Right lobe of liver (tissue), 6 donors: ENCODE measurements around the gene TGFB1. TPM values are rescaled to one million over a fixed set of nuclear protein-coding genes. Genes with fewer than 3 reads are reported as not detected.
"Not testable (repeated sequence)": the region's sequence is repeated elsewhere in the genome, so short reads cannot be mapped to it uniquely, and the experiment has no call there.

Experiments
- ATAC-seq, 4 donors: fragments of 200-7000 bp; cut with Tn5 transposase; one replicate each; pipeline ENCODE4 v1.9.1; 2020; ENCODE audit warnings: mild to moderate bottlenecking in 4 of 4, moderate library complexity in 4 of 4
- DNase-seq, 3 donors: peaks; one replicate each; pipeline ENCODE4 v3.0.0-alpha.2; 2020
- H3K27ac ChIP-seq, 3 donors: fragments of 200-600 bp; one replicate each; pipeline ENCODE4 v1.8.0; 2022
- H3K27me3 ChIP-seq, 2 donors: fragments of 200-600 bp; one replicate each; pipeline ENCODE4 v1.8.0; 2022
- H3K36me3 ChIP-seq, 4 donors: fragments of 200-600 bp; sonication (generic) in 1 of 4; one replicate each; pipeline versions ENCODE4 v1.5.1 to v1.8.0; 2017 to 2022; ENCODE audit warnings: control low read depth in 1 of 4
- H3K4me1 ChIP-seq, 4 donors: fragments of 200-600 bp; sonication (generic) in 1 of 4; one replicate each; pipeline versions ENCODE4 v1.5.1 to v1.8.0; 2017 to 2022; ENCODE audit warnings: control low read depth in 1 of 4
- H3K4me3 ChIP-seq, 3 donors: fragments of 200-600 bp; one replicate each; pipeline ENCODE4 v1.8.0; 2022
- H3K9me3 ChIP-seq, 4 donors: fragments of 200-600 bp; sonication (generic) in 1 of 4; one replicate each; pipeline versions ENCODE4 v1.5.1 to v1.8.0; 2017 to 2022; ENCODE audit warnings: control low read depth in 1 of 4
- POLR2A ChIP-seq: fragments of 450-650 bp; IDR thresholded peaks from one replicate; pipeline ENCODE4 v1.6.1; 2017; ENCODE audit warnings: antibody characterized with exemption, mild to moderate bottlenecking
- WGBS: methylation state at CpG from one replicate; pipeline ENCODE4 v1.1.6; 2018; ENCODE audit warnings: low coverage, low lambda C conversion rate; ENCODE audit not compliant: insufficient coverage; ENCODE audit errors: missing lambda C conversion rate; 5-methylcytosine and 5-hydroxymethylcytosine counted together
- intact Hi-C, 2 donors: fragments of 100-400 bp; cut with DNase I; formaldehyde crosslinking; loops; one replicate each; pipeline versions ENCODE4 v1.11.2 to v1.14.1; 2022
- small RNA-seq, 2 experiments: library from RNA; depleted of rRNA; stranded (forward); fragments of <200 nt; gene quantifications; one replicate each; pipeline ENCODE3, GENCODE V24; 2016
- total RNA-seq, 6 experiments: library from RNA; depleted of rRNA in 2 of 6; stranded (reverse); fragments of >200 nt in 2 of 6; fragmentation: NEBNext Ultra II Directional in 3 of 6; extraction: Animal tissue kit (Norgen Biotek cat#: 25700) in 3 of 6; gene quantifications; one replicate each; pipeline versions ENCODE4 v1.1.0 to v1.2.4, GENCODE V29; 2016 to 2023
- TF ChIP-seq, protein P1 (sequence below), 4 donors: fragments of 200-600 bp in 3 of 4; fragments of 450-650 bp in 1 of 4; IDR thresholded peaks; one replicate each; pipeline versions ENCODE4 v1.5.1 to v1.8.0; 2016 to 2022; ENCODE audit warnings: antibody characterized with exemption in 4 of 4, mild to moderate bottlenecking in 2 of 4
- donor health status: DM: no; HTN: yes; CAD: no.
- donor health status: DM: no; HTN: no; CAD: no.
- donor health status: DM: no; HTN: no; CAD: no.
- donor health status: DM: no; HTN: yes; CAD: no.
- donor health status: DM: no; HTN: yes; CAD: no.

TGFB1 gene
- total RNA-seq, 6 experiments from 2014 or later: 4.9 to 19.1 (median 8.5) TPM

DNA sequence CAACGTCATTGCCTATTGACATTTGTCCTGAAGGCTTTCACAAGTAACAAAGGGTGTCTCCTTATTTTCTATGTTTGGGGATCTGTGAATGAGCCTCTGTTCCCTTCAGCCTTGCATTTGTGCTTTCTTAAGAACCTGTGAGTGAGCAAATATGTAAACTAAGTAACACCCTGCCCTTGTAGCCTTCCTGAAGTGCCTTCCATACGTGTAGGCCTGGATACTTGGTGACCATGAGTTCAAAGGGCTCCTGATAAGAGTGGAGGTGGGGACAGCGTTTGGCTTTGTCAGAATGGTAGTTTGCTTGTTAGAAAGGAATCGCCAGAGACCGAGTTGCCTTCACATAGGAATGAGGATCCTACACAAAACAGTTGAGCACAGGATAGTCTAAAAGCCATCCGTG lies 58.2 kb downstream of the TGFB1 start:
- 43% methylated on average over 3 of the region's 6 CpGs for WGBS
- Histone ChIP-seq H3K4me3 (no peak overlapping the region), H3K27ac (no peak overlapping the region), H3K27me3 (no peaks in the 10 kb centered on the region), H3K4me1 (no peaks in the 10 kb centered on the region), H3K36me3 (peaks cover 16 to 85% (median 46%) of the 10 kb centered on the region in 4 donors), H3K9me3 (no peaks in the 10 kb centered on the region)
- intact Hi-C loops: no loop called here
- TF ChIP-seq, protein P1, sequence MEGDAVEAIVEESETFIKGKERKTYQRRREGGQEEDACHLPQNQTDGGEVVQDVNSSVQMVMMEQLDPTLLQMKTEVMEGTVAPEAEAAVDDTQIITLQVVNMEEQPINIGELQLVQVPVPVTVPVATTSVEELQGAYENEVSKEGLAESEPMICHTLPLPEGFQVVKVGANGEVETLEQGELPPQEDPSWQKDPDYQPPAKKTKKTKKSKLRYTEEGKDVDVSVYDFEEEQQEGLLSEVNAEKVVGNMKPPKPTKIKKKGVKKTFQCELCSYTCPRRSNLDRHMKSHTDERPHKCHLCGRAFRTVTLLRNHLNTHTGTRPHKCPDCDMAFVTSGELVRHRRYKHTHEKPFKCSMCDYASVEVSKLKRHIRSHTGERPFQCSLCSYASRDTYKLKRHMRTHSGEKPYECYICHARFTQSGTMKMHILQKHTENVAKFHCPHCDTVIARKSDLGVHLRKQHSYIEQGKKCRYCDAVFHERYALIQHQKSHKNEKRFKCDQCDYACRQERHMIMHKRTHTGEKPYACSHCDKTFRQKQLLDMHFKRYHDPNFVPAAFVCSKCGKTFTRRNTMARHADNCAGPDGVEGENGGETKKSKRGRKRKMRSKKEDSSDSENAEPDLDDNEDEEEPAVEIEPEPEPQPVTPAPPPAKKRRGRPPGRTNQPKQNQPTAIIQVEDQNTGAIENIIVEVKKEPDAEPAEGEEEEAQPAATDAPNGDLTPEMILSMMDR (IDR thresholded peaks at IDR 0.05): no peak
- no peak for TF ChIP-seq POLR2A
- ATAC-seq (no peak), DNase-seq (no peak)

DNA sequence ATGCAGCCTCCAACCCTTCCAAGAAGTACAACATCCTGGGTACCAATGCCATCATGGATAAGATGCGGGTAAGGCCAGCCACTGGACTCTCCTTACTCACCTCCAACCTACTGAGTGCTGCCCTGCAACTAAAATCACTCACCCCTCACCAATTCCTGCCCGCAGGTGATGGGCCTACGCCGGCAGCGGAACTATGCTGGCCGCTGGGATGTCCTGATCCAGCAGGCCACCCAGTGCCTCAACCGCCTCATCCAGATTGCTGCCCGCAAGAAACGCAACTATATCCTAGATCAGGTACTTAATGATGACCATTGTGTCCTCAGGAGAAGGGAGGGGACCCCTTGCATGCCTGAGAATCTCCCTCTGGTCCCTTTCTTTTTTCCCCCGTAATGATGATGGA lies 59.3 kb downstream of the TGFB1 start:
- intact Hi-C loops: no loop called here
- no peaks in the 10 kb centered on the region for H3K9me3 ChIP-seq
- no peaks in the 10 kb centered on the region for H3K27me3 ChIP-seq
- 100% methylated on average over 1 of the region's 10 CpGs for WGBS
- no peak overlapping the region for H3K4me3 ChIP-seq
- TF ChIP-seq POLR2A: no peak
- TF ChIP-seq, protein P1 (IDR thresholded peaks at IDR 0.05): no peak
- H3K27ac ChIP-seq: no peak overlapping the region
- H3K36me3 ChIP-seq: peaks cover 16 to 86% (median 42%) of the 10 kb centered on the region in 4 donors
- no peak for DNase-seq
- no peak for ATAC-seq
- H3K4me1 ChIP-seq: no peaks in the 10 kb centered on the region

DNA sequence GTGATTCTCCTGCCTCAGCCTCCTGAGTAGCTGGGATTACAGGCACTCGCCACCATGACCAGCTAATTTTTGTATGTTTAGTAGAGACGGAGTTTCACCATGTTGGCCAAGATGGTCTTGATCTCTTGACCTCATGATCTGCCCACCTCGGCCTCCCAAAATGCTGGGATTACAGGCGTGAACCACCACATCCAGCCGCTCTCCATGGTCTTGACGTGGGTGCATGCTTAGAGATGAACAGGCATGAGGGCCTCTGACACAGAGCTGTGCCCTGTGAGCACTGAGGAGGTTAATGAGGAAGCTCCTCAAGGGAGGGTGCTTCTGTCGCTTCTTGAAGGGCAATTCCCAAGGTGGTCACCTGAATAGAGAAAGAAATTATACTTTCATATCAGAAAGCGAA lies 63.9 kb downstream of the TGFB1 start:
- intact Hi-C loops, ATAC-seq, H3K27ac ChIP-seq, H3K4me1 ChIP-seq, H3K4me3 ChIP-seq, H3K9me3 ChIP-seq, DNase-seq, H3K27me3 ChIP-seq: not testable (repeated sequence)
- WGBS: 97% methylated on average over 8 of the region's 8 CpGs
- H3K36me3 ChIP-seq: peaks cover 14 to 89% (median 43%) of the 10 kb centered on the region in 4 donors

DNA sequence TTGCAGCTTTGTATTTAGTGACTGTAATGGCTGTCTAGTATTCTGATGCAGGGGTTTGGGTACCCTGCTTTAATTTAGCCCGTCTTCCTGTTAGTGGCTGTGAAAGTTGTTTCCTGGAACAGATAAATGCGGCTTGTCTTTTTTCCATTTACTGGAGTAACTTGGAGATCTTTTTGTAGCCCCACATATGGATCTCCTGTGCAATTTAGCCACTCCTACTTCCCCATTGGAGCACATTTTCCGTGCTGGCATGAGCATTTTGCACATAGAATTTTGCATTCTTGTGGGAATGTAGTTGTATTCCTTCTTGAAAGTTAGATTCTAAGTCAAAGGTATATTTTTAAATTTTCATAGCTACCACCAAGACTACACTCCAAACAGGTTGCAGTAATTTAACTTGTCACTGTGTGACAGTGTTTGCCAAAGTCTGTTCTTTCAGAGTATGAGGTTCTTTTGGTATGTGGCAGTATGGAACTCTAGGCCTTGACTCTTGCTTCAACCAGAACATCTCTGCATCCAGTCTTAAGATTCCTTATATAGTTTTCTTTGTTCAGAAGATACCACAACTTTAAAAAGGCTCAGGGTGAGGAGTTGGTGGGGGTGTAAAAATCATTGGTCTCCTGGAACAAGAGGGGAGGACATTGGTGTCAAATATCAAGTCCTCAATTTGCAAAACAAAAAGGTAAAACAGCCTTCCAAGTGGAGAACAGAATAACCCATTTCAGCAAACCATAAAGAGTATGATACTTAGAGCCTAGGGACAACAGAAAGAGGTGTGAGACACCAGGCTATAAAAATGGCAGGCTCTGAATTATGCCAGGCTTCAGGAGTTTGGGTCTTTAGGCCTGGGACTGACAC lies 64.8 kb downstream of the TGFB1 start:
- no peak overlapping the region for H3K27ac ChIP-seq
- WGBS: 73% methylated on average over 3 of the region's 3 CpGs
- TF ChIP-seq, protein P1 (IDR thresholded peaks at IDR 0.05): no peak
- TF ChIP-seq POLR2A: no peak

More for the DNA sequence above, 64.8 kb downstream of the TGFB1 start:
- no peaks in the 10 kb centered on the region for H3K27me3 ChIP-seq
- H3K4me1 ChIP-seq: no peaks in the 10 kb centered on the region
- no peaks in the 10 kb centered on the region for H3K9me3 ChIP-seq
- ATAC-seq: no peak
- H3K4me3 ChIP-seq: no peak overlapping the region
- intact Hi-C loops: no loop called here
- H3K36me3 ChIP-seq: peaks cover 14 to 89% (median 38%) of the 10 kb centered on the region in 4 donors
- no peak for DNase-seq

Small RNA genes within 50 kb of the gene (small RNA-seq; reads per million reads assigned to genes)
- 0 to 0.65 reads per million in 2 experiments for gene RN7SL34P

Other genes starting within 250 kb of the TGFB1 start
- gene CYP2F1, start 239.5 kb downstream of the TGFB1 start, total RNA-seq: not detected
- 1 to 10 TPM in 3 of 6 experiments, under 1 TPM in 3; 0.54 to 1.9 (median 0.99) TPM for gene CYP2S1, start 160.7 kb downstream of the TGFB1 start, total RNA-seq
- 10 to 100 TPM in 3 of 6 experiments, 1 to 10 TPM in 3; 5.7 to 20.3 (median 10.2) TPM for gene AXL, start 134.7 kb downstream of the TGFB1 start, total RNA-seq
- gene HNRNPUL1, start 89.5 kb downstream of the TGFB1 start, total RNA-seq: 10 to 100 TPM; 53.5 to 70.0 (median 61.8) TPM
- gene CCDC97, start 43.8 kb downstream of the TGFB1 start, total RNA-seq: 1 to 10 TPM; 4.6 to 7.2 (median 6.9) TPM
- gene B9D2, start 10.2 kb upstream of the TGFB1 start, total RNA-seq: 1 to 10 TPM; 1.7 to 4.4 (median 2.6) TPM
- gene TMEM91, start 22.6 kb upstream of the TGFB1 start, total RNA-seq: 1 to 10 TPM; 1.8 to 4.1 (median 3.0) TPM
- gene EXOSC5, start 43.4 kb upstream of the TGFB1 start, total RNA-seq: 10 to 100 TPM in 5 of 6 experiments, 1 to 10 TPM in 1; 6.1 to 26.6 (median 14.1) TPM
- gene BCKDHA, start 43.9 kb upstream of the TGFB1 start, total RNA-seq: 10 to 100 TPM; 32.1 to 68.7 (median 48.9) TPM
- 1 to 10 TPM in 1 of 6 experiments, under 1 TPM in 5; 0.50 to 1.2 (median 0.63) TPM for gene B3GNT8, start 73.5 kb upstream of the TGFB1 start, total RNA-seq
- gene DMAC2, start 86.0 kb upstream of the TGFB1 start, total RNA-seq: 10 to 100 TPM; 18.9 to 30.5 (median 22.5) TPM
- not detected for gene ERICH4, start 89.2 kb upstream of the TGFB1 start, total RNA-seq
- gene CEACAM21, start 222.2 kb upstream of the TGFB1 start, total RNA-seq: 1 to 10 TPM in 3 of 6 experiments, under 1 TPM in 2, not detected in 1; 0.49 to 1.4 (median 1.2) TPM